HFF-Myc (cell line): ENCODE measurements around the gene EPSTI1.
A peak's percentile ranks its signal among the peaks of the same experiment; 100 is the strongest.
"Not testable (repeated sequence)": the region's sequence is repeated elsewhere in the genome, so short reads cannot be mapped to it uniquely, and the experiment has no call there.

Source experiments
- DNase-seq: peaks from one replicate; pipeline ENCODE4 v3.0.0-alpha.2; 2011; ENCODE audit warnings: low read depth; ENCODE audit errors: extremely low read depth
- H3K4me3 ChIP-seq: replicated peaks from 2 replicates; pipeline ENCODE4 v1.5.1; 2011; ENCODE audit warnings: low read depth, mild to moderate bottlenecking, control low read depth, low read length
- CTCF ChIP-seq: IDR thresholded peaks from 2 replicates; pipeline ENCODE4 v1.5.1; 2012; ENCODE audit warnings: mild to moderate bottlenecking, low read depth, low read length, control low read depth; ENCODE audit errors: missing control alignments

EPSTI1 gene

GRCh38 chr13:42996584-42996983 is 4.5 kb upstream of the EPSTI1 start:
- H3K4me3 ChIP-seq = no peak overlapping the region
- TF ChIP-seq CTCF = no peak
- DNase-seq = no peak

GRCh38 chr13:42994878-42995277 is 2.8 kb upstream of the EPSTI1 start:
- no peak for DNase-seq
- TF ChIP-seq CTCF = no peak
- no peak overlapping the region for H3K4me3 ChIP-seq

- no peak for TF ChIP-seq CTCF
- DNase-seq = no peak
- no peak overlapping the region for H3K4me3 ChIP-seq
These were observed 702 bp upstream of the EPSTI1 start for GRCh38 chr13:42992764-42993122.

GRCh38 chr13:42991233-42991897 is 676 bp downstream of the EPSTI1 start:
- not testable (repeated sequence) for DNase-seq
- peak overlapping the region; percentile 50 for H3K4me3 ChIP-seq

GRCh38 chr13:42990291-42991232 is 1.5 kb downstream of the EPSTI1 start:
- DNase-seq = no peak
- no peak for TF ChIP-seq CTCF
- H3K4me3 ChIP-seq = no peak overlapping the region

- no peak for TF ChIP-seq CTCF
- no peak overlapping the region for H3K4me3 ChIP-seq
- DNase-seq = no peak
These were observed 5.9 kb downstream of the EPSTI1 start for GRCh38 chr13:42986176-42986574.

- H3K4me3 ChIP-seq = no peak overlapping the region
- no peak for DNase-seq
- no peak for TF ChIP-seq CTCF
These were observed 6.5 kb downstream of the EPSTI1 start for GRCh38 chr13:42985312-42986175.
